Measurements from ENCODE around the gene ACOT6. TPM values are rescaled to one million over a fixed set of nuclear protein-coding genes. Genes with fewer than 3 reads are reported as not detected.
"Not testable (repeated sequence)": the region's sequence is repeated elsewhere in the genome, so short reads cannot be mapped to it uniquely, and the experiment has no call there.

The ACOT6 gene
- total and polyA plus RNA-seq, 2 of the 4 experiments (the other 2 are of a cell fraction) = not detected

DNA sequence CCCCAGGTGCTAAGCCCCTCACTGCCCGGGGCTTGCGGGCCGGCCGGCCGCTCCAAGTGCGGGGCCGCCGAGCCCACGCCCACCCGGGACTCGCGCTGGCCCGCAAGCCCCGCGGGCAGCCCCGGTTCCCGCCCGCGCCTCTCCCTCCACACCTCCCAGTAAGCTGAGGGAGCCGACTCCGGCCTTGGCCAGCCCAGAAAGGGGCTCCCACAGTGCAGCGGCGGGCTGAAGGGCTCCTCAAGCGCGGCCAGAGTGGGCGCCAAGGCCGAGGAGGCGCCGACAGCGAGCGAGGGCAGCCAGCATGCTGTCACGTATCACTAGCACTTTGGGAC, 21.7 kb upstream of the ACOT6 start:
- H3K18ac ChIP-seq (ENCODE audit: low read depth, low read length); H4K5ac ChIP-seq (ENCODE audit: low read depth, low read length); H4K20me1 ChIP-seq (ENCODE audit: insufficient read depth, low read length); H2BK5ac ChIP-seq (ENCODE audit: low read depth, low read length, poor library complexity, severe bottlenecking); H3K36me3 ChIP-seq (ENCODE audit: control insufficient read depth, insufficient read depth, low read length); H3K4me2 ChIP-seq (ENCODE audit: low read depth, low read length); H3K9me1 ChIP-seq (ENCODE audit: insufficient read depth, low read length); intact Hi-C loops (cut with micrococcal nuclease); H3K9ac ChIP-seq (ENCODE audit: low read depth, low read length); in situ Hi-C loops (cut with MboI; ENCODE audit: low sequenced_read_pairs); H3K56ac ChIP-seq (ENCODE audit: extremely low read depth, insufficient read depth, low read length); DNase-seq; H2AFZ ChIP-seq (replicated peaks; ENCODE audit: low read length, poor library complexity); H2BK120ac ChIP-seq (ENCODE audit: low read depth, low read length); H3K4ac ChIP-seq (ENCODE audit: low read depth, low read length); H2AK5ac ChIP-seq (ENCODE audit: low read depth, low read length); H4K8ac ChIP-seq (ENCODE audit: low read depth in 2 of 2, low read length in 2 of 2); CTCF ChIA-PET; H3K79me1 ChIP-seq (ENCODE audit: low read depth in 1 of 2, low read length in 2 of 2); H3K4me3 ChIP-seq (ENCODE audit: insufficient read depth, low read depth, low read length); H3K27ac ChIP-seq (ENCODE audit: insufficient read depth, low read length); H2AK9ac ChIP-seq (replicated peaks; ENCODE audit: low read depth, low read length, poor library complexity); H3K23ac ChIP-seq (ENCODE audit: low read depth, low read length); POLR2A ChIA-PET (ENCODE audit: unreplicated experiment); H3K9me3 ChIP-seq (ENCODE audit: control insufficient read depth, insufficient read depth, low read length); BruUV-seq (replicated peaks); H3K4me1 ChIP-seq (ENCODE audit: control insufficient read depth, insufficient read depth, low read length); H3K27me3 ChIP-seq (ENCODE audit: control insufficient read depth, insufficient read depth, low read length); H3K14ac ChIP-seq (replicated peaks; ENCODE audit: low read depth, low read length); ATAC-seq (ENCODE audit: low read depth); dilution Hi-C loops (cut with HindIII; ENCODE audit: low sequenced_read_pairs, unreplicated experiment); H4K91ac ChIP-seq (ENCODE audit: insufficient read depth, low read depth, low read length); H2BK15ac ChIP-seq (ENCODE audit: low read depth, low read length); H2BK20ac ChIP-seq (ENCODE audit: low read depth, low read length): not testable (repeated sequence)
- WGBS, 2 experiments (ENCODE audit: extremely low coverage in 2 of 2, insufficient read length in 1 of 2) = 80% methylated on average over 3 of the region's 32 CpGs; no CpG with 5 or more reads in 1 of the 2 experiments

Measured in IMR-90 (cell line).